ENCODE results near the gene PCGF3.

The PCGF3 gene

GRCh38 chr4:786074-786741 is 80.6 kb downstream of the PCGF3 start:
- no peak for DNase-seq

- DNase-seq, result no peak
Measured at GRCh38 chr4:786861-787300, 81.2 kb downstream of the PCGF3 start.

- DNase-seq, result no peak
Measured at GRCh38 chr4:787561-787981, 81.9 kb downstream of the PCGF3 start.

GRCh38 chr4:788006-788635 is 82.5 kb downstream of the PCGF3 start:
- no peak for DNase-seq

GRCh38 chr4:788636-789297 is 83.1 kb downstream of the PCGF3 start:
- DNase-seq, result no peak

- DNase-seq, result no peak
Measured at GRCh38 chr4:789571-790465, 84.2 kb downstream of the PCGF3 start.

GRCh38 chr4:790466-790820 is 84.8 kb downstream of the PCGF3 start:
- DNase-seq, result no peak

GRCh38 chr4:791252-791897 is 85.7 kb downstream of the PCGF3 start:
- no peak for DNase-seq

- DNase-seq, result no peak
Measured at GRCh38 chr4:791898-792625, 86.4 kb downstream of the PCGF3 start.

GRCh38 chr4:792626-793092 is 87.0 kb downstream of the PCGF3 start:
- no peak for DNase-seq

- DNase-seq, result no peak
Measured at GRCh38 chr4:793093-793861, 87.6 kb downstream of the PCGF3 start.

- no peak for DNase-seq
Measured at GRCh38 chr4:793941-794621, 88.4 kb downstream of the PCGF3 start.

- DNase-seq, result no peak
Measured at GRCh38 chr4:794900-795725, 89.5 kb downstream of the PCGF3 start.

- DNase-seq, result no peak
Measured at GRCh38 chr4:795726-796119, 90.1 kb downstream of the PCGF3 start.

GRCh38 chr4:796206-796605 is 90.6 kb downstream of the PCGF3 start:
- DNase-seq, result no peak

- no peak for DNase-seq
Measured at GRCh38 chr4:797066-797465, 91.4 kb downstream of the PCGF3 start.

- no peak for DNase-seq
Measured at GRCh38 chr4:801436-802124, 95.9 kb downstream of the PCGF3 start.

GRCh38 chr4:803884-804283 is 98.3 kb downstream of the PCGF3 start:
- DNase-seq, result no peak

- DNase-seq, result no peak
Measured at GRCh38 chr4:804804-805203, 99.2 kb downstream of the PCGF3 start.
